ENCODE measurements around the gene RRAD.

RRAD gene

DNA sequence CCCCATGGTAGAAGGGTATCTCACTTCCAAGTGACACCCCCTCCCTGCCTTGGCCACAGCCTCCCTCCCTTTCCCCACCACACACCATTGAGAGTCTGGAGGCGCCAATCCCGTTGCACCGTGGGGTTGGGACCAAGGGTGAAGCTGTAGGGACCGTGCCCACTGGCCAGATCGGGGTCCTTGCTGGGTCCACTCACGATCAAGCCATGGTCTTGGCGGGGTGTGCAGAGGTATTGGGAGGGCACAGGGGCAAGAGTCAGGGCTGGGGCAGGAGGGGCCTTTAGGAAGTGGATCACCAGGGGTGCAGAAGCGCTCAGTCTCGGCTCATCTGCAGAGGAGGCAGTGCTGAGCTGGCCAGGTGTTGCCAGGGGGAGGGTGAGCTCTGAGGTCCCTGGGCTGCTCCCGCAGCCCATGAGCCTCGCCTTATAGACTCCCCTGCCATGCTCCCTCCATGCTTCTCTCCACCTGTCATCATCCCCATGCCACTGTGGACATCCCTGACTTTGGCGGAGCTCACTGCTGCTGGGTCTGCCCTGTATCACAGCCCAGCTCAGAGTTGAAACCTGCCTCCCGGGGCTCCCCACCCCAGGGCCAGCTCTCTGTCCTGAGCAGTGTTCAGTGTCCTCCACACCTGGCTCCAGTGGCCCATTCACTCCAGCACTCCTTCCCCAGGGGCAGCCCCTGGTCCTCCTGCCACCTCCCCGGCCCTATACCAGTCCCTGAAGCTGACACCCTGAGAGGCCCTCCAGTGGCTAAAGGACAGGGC is 15.0 kb downstream of the RRAD start:
- DNase-seq (ENCODE audit: low read depth) = no peak
- TF ChIP-seq, protein P1, sequence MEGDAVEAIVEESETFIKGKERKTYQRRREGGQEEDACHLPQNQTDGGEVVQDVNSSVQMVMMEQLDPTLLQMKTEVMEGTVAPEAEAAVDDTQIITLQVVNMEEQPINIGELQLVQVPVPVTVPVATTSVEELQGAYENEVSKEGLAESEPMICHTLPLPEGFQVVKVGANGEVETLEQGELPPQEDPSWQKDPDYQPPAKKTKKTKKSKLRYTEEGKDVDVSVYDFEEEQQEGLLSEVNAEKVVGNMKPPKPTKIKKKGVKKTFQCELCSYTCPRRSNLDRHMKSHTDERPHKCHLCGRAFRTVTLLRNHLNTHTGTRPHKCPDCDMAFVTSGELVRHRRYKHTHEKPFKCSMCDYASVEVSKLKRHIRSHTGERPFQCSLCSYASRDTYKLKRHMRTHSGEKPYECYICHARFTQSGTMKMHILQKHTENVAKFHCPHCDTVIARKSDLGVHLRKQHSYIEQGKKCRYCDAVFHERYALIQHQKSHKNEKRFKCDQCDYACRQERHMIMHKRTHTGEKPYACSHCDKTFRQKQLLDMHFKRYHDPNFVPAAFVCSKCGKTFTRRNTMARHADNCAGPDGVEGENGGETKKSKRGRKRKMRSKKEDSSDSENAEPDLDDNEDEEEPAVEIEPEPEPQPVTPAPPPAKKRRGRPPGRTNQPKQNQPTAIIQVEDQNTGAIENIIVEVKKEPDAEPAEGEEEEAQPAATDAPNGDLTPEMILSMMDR (IDR thresholded peaks at IDR 0.05; ENCODE audit: control insufficient read depth, insufficient read depth, low read depth, low read length, missing control alignments) = no peak
- no peak overlapping the region for H3K4me3 ChIP-seq (ENCODE audit: control insufficient read depth, low read depth, low read length)

DNA sequence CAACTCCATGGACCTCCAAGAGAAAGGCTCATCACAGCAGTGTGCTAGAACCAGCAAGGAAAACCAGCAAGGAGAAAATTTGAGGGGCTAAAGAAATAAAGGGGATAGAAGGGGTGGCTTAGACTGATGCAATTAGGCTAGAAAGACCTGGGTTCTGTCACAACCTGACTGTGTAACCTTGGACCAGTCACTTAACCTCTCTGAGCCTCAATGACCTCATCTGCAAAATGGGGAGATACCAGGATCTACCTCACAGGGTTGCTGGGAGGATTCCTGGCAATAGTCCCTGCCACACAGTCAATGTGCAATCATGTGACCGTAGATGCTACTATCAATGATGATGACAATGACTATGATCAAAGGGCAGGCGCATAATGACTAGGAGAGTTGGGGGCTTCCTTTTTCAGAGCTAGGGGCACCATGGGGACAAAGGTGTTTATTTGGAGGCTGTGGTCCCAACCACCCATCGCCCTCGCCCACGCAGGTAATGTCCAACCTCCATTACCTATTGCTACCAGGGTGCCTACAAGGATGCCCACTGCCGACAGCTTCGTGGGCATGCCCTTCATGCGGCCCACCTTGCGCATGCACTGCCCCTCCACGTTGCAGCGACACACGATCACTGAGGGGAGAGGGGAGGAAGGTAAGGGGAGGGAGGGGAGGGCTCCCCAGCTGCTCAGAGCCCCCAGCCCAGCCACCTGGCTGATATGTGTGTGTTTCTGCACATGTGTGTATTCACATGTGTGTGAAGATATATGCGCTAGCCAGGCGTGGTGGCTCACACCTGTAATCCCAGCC is 16.4 kb downstream of the RRAD start:
- no peak for DNase-seq (ENCODE audit: low read depth)
- no peak overlapping the region for H3K4me3 ChIP-seq (ENCODE audit: control insufficient read depth, low read depth, low read length)
- TF ChIP-seq, protein P1 (IDR thresholded peaks at IDR 0.05; ENCODE audit: control insufficient read depth, insufficient read depth, low read depth, low read length, missing control alignments) = no peak

DNA sequence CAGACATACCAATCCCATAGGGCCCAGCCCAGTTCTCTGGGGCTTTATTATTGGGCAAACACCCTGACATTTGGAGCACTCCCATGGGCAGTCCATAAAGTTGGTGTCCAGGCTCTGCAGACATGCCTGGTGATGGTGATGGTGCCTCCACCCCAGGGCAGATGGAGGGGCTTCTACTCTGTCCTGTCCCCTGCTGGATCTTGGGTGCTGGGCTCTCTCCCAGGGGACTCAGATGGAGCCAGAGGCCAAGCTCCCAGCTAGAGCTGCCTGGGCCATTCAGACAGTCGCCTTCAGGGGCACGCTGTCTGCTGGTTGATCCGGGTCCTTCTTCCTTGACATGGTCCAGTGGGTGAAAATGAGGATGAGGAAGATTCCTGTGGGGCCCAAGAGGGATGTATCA is 17.2 kb downstream of the RRAD start:
- TF ChIP-seq, protein P1 (IDR thresholded peaks at IDR 0.05; ENCODE audit: control insufficient read depth, insufficient read depth, low read depth, low read length, missing control alignments) = no peak
- DNase-seq (ENCODE audit: low read depth) = no peak
- no peak overlapping the region for H3K4me3 ChIP-seq (ENCODE audit: control insufficient read depth, low read depth, low read length)

DNA sequence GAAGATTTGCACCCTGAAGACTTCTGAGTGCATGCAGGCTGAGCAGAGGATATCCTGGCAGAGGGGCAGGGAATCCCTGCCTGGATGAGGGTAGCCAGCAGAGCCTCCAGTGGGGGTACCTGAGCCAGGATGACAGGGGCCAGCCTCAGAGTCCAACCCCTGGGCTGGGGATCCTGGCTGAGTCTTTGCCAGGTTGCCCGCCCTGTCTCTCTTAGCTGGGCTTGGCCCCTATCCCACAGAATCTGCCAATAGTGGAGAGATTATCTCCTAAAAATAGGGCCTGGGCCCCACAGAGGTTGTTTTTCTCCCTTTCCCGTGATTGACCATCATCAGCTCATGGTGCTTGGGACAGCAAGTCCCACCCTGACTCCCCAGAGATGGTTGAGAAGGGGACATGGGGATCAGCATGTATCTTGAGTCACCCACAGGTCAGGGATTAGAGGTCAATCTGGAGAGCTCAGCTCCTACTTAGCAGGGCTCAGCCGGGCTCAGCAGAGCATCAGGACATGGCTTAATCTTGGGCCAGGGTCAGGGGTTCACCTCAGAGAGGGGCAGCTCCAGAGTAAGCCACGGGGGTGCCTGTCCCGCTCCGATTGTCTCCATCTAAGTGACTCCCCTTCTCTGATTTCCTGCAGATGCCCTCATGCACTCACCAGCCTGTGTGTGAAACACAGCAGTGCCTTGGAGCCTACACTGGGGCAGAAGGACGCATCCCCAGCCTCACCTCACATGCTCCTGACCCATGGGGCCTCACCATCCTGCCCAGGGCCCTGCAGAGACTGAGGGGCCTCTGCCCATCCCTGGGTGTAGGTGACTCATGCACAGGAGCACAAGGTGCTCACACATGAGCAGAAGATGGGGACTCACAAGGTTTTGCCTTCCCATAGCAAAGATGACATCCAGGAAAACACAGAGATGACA is 18.2 kb downstream of the RRAD start:
- no peak overlapping the region for H3K4me3 ChIP-seq (ENCODE audit: control insufficient read depth, low read depth, low read length)
- no peak for DNase-seq (ENCODE audit: low read depth)
- TF ChIP-seq, protein P1 (IDR thresholded peaks at IDR 0.05; ENCODE audit: control insufficient read depth, insufficient read depth, low read depth, low read length, missing control alignments) = no peak

DNA sequence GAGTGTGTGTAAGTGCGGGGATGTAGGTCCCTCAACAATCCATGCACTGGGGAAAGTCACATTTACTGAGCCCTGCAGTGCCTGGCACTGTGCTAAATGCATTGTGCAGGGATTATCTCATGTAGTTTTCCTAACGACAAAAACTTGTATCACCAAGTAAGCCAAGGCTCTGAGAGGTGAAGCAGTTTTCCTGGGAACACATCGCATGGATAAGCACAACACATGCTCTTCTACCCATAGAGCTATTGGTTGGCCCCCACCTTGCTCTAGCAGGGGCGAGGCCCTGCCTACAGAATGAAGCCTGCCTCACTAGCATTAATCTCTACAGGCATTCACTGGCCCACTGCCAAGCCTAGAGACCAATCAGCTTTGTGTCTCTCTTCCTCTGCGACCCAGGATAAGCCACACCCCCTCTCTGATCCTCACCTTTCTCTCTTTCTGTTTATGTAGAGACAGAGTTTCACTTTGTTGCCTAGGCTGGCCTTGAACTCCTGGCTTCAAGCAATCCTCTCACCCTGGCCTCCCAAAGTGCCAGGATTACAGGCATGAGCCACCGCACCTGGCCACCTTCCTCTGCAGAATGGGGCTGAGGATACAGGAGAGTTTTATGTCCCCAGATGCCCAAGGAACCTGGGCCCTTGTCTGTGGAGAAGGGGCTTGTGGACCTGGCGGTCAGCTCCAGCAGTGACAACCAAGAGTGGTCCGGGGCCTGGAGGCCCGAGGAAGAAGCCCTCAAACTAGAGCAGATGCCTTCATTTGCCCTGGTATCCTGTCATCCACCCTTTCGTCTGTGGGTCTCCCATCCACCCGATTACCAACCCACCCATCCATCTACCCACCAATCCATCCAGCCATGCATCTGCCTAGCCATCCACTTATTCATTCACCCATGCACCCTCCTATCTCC is 19.4 kb downstream of the RRAD start:
- no peak for DNase-seq (ENCODE audit: low read depth)
- TF ChIP-seq, protein P1 (IDR thresholded peaks at IDR 0.05; ENCODE audit: control insufficient read depth, insufficient read depth, low read depth, low read length, missing control alignments) = no peak
- no peak overlapping the region for H3K4me3 ChIP-seq (ENCODE audit: control insufficient read depth, low read depth, low read length)

All from AG09309 (cell line).